HG03139 (cell line): ENCODE measurements around the gene RASA3.

Experiments used
- ATAC-seq: cut with Tn5 transposase; IDR thresholded peaks from one replicate; pipeline ENCODE4 v1.9.1; 2021; ENCODE audit not compliant: unreplicated experiment

Gene RASA3

DNA sequence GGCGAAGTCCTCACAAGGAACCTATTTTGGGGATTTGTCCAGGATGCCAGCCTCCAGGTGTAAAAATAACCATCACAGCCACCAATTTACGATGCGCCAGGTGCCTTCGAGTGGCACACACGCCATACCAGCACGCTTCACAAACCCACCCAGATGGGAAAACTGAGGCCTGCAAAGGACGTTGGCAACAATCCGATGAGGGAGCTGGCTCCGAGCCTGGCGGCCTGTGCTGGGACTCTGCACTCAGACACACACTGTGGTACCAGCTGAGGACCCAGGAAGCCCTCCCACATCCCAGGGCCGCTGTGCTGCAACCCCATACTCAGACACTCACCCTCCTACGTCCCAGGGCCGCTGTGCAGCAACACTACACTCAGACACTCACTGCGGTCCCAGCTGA lies 93.5 kb downstream of the RASA3 start:
- ATAC-seq: no peak

DNA sequence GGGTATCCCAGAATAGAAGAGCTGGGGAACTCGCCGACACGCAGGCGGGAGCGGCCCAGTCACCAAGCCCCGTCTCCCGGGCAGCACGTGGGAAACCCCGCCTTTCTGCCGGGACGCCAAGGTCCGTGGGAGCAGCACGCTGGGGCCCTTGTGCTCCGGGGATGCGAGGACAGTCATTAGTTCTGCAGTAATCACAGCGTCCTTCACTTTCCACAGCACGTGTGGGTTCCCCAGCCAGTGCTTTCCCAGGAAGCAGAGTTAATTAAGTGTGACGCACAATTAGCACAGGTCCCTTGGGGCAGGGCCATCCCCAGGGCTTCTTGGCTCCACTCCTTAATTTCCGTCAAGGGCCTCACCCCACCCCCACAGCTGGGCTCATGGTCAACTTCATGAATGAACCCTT lies 94.2 kb downstream of the RASA3 start:
- no peak for ATAC-seq

DNA sequence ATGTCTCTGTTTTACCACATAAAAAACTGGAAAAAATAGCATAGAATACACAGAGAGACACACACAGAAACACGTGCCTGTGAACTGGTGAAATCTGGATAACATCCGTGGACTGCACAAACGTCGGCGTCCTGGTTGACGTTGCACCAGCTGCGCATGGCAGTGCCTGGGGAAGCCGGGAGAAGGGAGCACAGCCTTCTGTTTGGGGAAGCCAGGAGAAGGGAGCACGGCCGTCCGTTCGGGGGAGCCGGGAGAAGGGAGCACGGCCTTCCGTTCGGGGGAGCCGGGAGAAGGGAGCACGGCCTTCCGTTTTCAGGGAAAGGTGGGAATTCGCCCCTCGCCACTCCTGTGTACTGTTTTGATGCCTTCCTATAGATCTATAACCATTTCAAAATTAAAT lies 94.7 kb downstream of the RASA3 start:
- no peak for ATAC-seq

DNA sequence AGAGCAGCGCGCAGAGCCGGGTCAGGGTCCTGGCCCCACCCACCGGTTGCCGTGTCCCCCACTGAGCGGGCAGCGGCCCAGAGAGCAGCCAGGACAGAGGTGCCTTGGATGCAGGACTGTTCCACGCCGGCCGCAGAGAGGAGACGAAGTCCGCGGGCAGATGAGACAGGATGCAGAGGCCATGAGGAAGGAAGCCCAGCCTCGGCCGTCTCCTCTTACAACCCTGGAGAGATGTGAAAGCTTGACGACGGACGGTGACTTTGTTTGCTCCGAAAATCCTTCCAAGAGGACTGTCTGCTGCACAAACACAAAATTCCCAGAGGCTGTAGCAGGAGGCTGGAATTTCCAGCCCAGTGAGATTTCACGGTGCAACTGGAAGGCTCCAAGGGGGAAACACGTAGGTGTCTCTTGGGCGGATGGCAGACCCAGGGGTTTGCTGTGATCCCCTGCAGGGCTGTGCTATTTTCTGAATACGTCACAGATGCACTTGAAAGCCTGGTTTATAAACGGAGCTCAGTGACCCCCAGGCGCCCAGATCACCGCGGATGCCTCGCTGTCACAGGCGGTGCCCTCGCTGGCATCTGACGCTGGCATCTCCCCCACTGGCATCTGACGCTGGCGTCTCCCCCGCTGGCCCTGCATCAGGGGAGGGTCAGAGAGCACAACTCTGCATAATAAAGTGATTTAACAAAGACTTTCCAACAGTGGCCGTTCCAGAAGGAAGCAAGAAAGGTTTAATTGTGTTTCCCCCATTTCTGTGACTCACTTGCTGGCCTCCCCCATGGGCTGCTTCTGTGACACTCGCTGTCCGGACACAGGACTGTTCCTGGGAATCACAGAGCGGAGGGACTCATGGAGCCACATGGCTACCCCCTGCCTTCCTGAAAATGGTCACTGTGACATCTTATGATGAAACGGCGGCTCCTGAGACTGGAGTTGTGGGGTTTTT lies 96.6 kb downstream of the RASA3 start:
- ATAC-seq: no peak

- ATAC-seq: no peak
These were observed 97.2 kb downstream of the RASA3 start for GRCh38 chr13:114035186-114035582.

- ATAC-seq: no peak
These were observed 97.9 kb downstream of the RASA3 start for GRCh38 chr13:114034481-114034891.

- no peak for ATAC-seq
These were observed 98.7 kb downstream of the RASA3 start for GRCh38 chr13:114033541-114034315.

- no peak for ATAC-seq
These were observed 100.2 kb downstream of the RASA3 start for GRCh38 chr13:114032126-114032799.

DNA sequence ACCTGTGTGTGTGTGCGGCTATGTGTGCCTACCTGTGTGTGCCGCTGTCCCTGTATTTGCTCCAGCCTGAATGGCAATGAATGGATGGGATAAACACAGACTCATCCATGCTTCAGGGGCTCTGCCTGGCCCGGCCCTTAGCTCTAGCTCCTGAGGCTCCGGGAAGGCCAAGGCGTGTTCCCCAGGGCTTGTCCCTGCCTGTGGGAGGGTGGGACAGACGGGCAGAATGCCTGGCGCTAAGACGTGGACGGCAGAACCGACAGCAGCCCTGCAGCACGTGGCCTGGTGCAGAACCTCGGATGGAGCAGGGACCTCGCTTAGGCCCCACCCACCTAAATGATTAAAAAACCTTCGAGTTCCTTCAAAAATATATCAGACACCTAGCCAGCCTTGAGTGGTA lies 100.8 kb downstream of the RASA3 start:
- ATAC-seq: no peak

GRCh38 chr13:114030666-114031610 lies 101.5 kb downstream of the RASA3 start:
- ATAC-seq: no peak

DNA sequence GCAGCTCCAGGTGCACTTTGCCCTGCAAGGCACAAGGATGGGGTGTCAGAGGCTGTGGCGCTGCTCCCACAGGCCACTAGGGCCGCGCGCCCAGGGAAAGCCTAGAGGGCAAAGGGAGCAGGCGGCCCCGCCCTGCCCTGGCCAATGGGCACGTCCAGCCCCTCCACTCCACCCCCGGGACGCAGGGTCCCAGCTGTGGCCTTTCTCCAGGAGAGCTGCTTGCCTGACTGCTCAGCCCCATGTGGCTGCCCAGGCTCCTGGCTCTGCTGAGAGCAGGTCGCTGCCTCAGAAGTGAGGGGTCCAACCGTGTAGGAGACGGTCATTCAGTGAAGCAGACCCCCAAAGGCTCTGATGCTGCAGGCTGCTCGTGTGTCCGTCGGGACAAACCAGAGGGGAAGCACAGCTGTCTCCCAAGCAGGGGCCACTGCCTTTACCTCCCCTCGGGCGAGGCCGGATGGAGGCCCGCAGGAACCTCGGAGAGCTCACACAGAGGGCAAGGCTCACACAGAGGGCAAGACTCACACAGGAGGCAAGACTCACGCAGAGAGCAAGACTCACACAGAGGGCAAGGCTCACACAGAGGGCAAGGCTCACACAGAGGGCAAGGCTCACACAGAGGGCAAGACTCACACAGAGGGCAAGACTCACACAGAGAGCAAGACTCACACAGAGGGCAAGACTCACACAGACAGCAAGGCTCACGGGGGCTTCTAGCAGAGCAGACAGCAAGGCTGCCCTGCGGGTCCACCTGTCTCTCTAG lies 102.4 kb downstream of the RASA3 start:
- ATAC-seq: no peak

GRCh38 chr13:114027826-114028225 lies 104.6 kb downstream of the RASA3 start:
- ATAC-seq: no peak

- no peak for ATAC-seq
These were observed 105.2 kb downstream of the RASA3 start for GRCh38 chr13:114027046-114027715.

GRCh38 chr13:114026481-114026880 lies 105.9 kb downstream of the RASA3 start:
- ATAC-seq: no peak

GRCh38 chr13:114025714-114026431 lies 106.5 kb downstream of the RASA3 start:
- no peak for ATAC-seq

- no peak for ATAC-seq
These were observed 107.1 kb downstream of the RASA3 start for GRCh38 chr13:114025405-114025713.

- peak; percentile 51 for ATAC-seq
These were observed 107.6 kb downstream of the RASA3 start for GRCh38 chr13:114024603-114025404.
